SK-N-SH (cell line): ENCODE results near the gene NKAIN1. TPM values are rescaled to one million over a fixed set of nuclear protein-coding genes. Genes with fewer than 3 reads are reported as not detected.

Source experiments
- CTCF ChIA-PET: fragments of 300-600, 350-600 bp; formaldehyde crosslinking; extraction: SDS; loops from one replicate; lab custom pipeline; 2021; lab: Yijun Ruan, JAX
- POLR2A ChIA-PET: fragments of 350-600 bp; sonication (Branson Sonifier 250); formaldehyde crosslinking; extraction: SDS; loops from one replicate; lab custom pipeline; 2020; ENCODE audit warnings: antibody characterized with exemption, inconsistent platforms; lab: Yijun Ruan, JAX
- DNase-seq: peaks from one replicate; pipeline ENCODE4 v3.0.0; 2012
- H2AFZ ChIP-seq: fragments of 200-600 bp; sonication (generic); 2 replicates; pipeline ENCODE4 v1.8.1; 2016; ENCODE audit warnings: antibody characterized with exemption, mild to moderate bottlenecking, low read depth
- H3F3A ChIP-seq: fragments of 200-600 bp; sonication (generic); replicated peaks from 2 replicates; pipeline ENCODE3; 2016; ENCODE audit warnings: antibody characterized with exemption, mild to moderate bottlenecking; ENCODE audit not compliant: insufficient read depth
- H3K27ac ChIP-seq, 2 experiments: fragments of 200-500 bp in 1 of 2; fragments of 200-600 bp in 1 of 2; sonication (Bioruptor generic) in 1 of 2; sonication (generic), shearing (Covaris generic) in 1 of 2; 2 replicates each; pipeline versions ENCODE4 v1.5.1 to v1.6.1; 2014 to 2016; ENCODE audit warnings: low read depth in 2 of 2, inconsistent platforms in 1 of 2, low read length in 1 of 2, mild to moderate bottlenecking in 1 of 2, mixed read lengths in 1 of 2
- H3K27me3 ChIP-seq: fragments of 200-600 bp; sonication (generic), shearing (Covaris generic); 2 replicates; pipeline ENCODE4 v1.6.1; 2016; ENCODE audit warnings: mixed run types; ENCODE audit not compliant: insufficient read depth
- H3K36me3 ChIP-seq, 2 experiments: fragments of 200-500 bp in 1 of 2; fragments of 200-600 bp in 1 of 2; sonication (Bioruptor generic) in 1 of 2; sonication (generic) in 1 of 2; replicated peaks in 1 of 2; 2 replicates each; pipeline versions ENCODE3 to v1.5.1; 2014 to 2016; ENCODE audit warnings: low read length in 1 of 2, mild to moderate bottlenecking in 1 of 2; ENCODE audit not compliant: insufficient read depth in 2 of 2, control insufficient read depth in 1 of 2
- H3K4me1 ChIP-seq, 2 experiments: fragments of 200-500 bp in 1 of 2; fragments of 200-600 bp in 1 of 2; sonication (Bioruptor generic) in 1 of 2; sonication (generic), shearing (Covaris generic) in 1 of 2; 2 replicates each; pipeline versions ENCODE4 v1.5.1 to v1.6.1; 2014 to 2016; ENCODE audit warnings: low read depth in 1 of 2, low read length in 1 of 2, mixed run types in 1 of 2; ENCODE audit not compliant: insufficient read depth in 2 of 2, control insufficient read depth in 1 of 2
- H3K4me2 ChIP-seq: fragments of 200-600 bp; sonication (generic), shearing (Covaris generic); 2 replicates; pipeline ENCODE4 v1.6.1; 2017; ENCODE audit warnings: mixed run types
- H3K4me3 ChIP-seq, 2 experiments: fragments of 200-500 bp in 1 of 2; fragments of 200-600 bp in 1 of 2; sonication (Bioruptor generic) in 1 of 2; sonication (generic), shearing (Covaris generic) in 1 of 2; 2 replicates each; pipeline versions ENCODE4 v1.5.1 to v1.8.1; 2014 to 2016; ENCODE audit warnings: low read depth in 2 of 2, inconsistent platforms in 1 of 2, low read length in 1 of 2, mild to moderate bottlenecking in 1 of 2, mixed read lengths in 1 of 2, moderate library complexity in 1 of 2
- H3K79me2 ChIP-seq: fragments of 200-600 bp; sonication (generic); 2 replicates; pipeline ENCODE4 v1.8.1; 2017; ENCODE audit warnings: mild to moderate bottlenecking; ENCODE audit not compliant: insufficient read depth
- H3K9ac ChIP-seq: fragments of 200-600 bp; sonication (generic); 2 replicates; pipeline ENCODE4 v1.6.1; 2017; ENCODE audit warnings: mixed run types
- H3K9me2 ChIP-seq: fragments of 200-600 bp; sonication (generic); 2 replicates; pipeline ENCODE4 v1.6.1; 2017; ENCODE audit warnings: mixed run types
- H3K9me3 ChIP-seq: fragments of 200-600 bp; sonication (generic); 2 replicates; pipeline ENCODE4 v1.6.1; 2017; ENCODE audit warnings: mixed run types, mild to moderate bottlenecking, moderate library complexity
- H4K20me1 ChIP-seq: fragments of 200-600 bp; sonication (generic); 2 replicates; pipeline ENCODE4 v1.6.1; 2017; ENCODE audit warnings: mild to moderate bottlenecking, mixed run types; ENCODE audit not compliant: insufficient read depth
- CHD2 ChIP-seq: fragments of 150-350 bp; IDR thresholded peaks from 2 replicates; pipeline ENCODE4 v1.6.1; 2018; ENCODE audit warnings: low read length; ENCODE audit not compliant: partially characterized antibody
- ELF1 ChIP-seq: IDR thresholded peaks from 2 replicates; pipeline ENCODE4 v1.4.0; 2012
- FOSL2 ChIP-seq: IDR thresholded peaks from 2 replicates; pipeline ENCODE4 v1.4.0; 2012; ENCODE audit warnings: low read depth, mild to moderate bottlenecking, moderate library complexity, borderline replicate concordance
- FOXM1 ChIP-seq: IDR thresholded peaks from 2 replicates; pipeline ENCODE4 v1.4.0; 2012; ENCODE audit warnings: low read depth, mild to moderate bottlenecking
- GATA2 ChIP-seq: sonication (generic); formaldehyde crosslinking; IDR thresholded peaks from 2 replicates; pipeline ENCODE4 v1.5.0; 2020; ENCODE audit warnings: mild to moderate bottlenecking, missing genetic modification reagents
- JUND ChIP-seq: IDR thresholded peaks from 2 replicates; pipeline ENCODE4 v1.4.0; 2012
- MXI1 ChIP-seq: IDR thresholded peaks from 2 replicates; pipeline ENCODE4 v1.6.1; 2012; ENCODE audit warnings: mild to moderate bottlenecking, low read depth, low read length, improper control_type of control experiment
- NFIC ChIP-seq: IDR thresholded peaks from 2 replicates; pipeline ENCODE4 v1.4.0; 2012; ENCODE audit warnings: borderline replicate concordance
- NRF1 ChIP-seq: IDR thresholded peaks from 2 replicates; pipeline ENCODE4 v1.6.1; 2012; ENCODE audit warnings: low read depth, mild to moderate bottlenecking, low read length
- POLR2AphosphoS5 ChIP-seq: IDR thresholded peaks from 2 replicates; pipeline ENCODE4 v1.6.1; 2012; ENCODE audit warnings: low read depth, low read length
- RXRA ChIP-seq: IDR thresholded peaks from 2 replicates; pipeline ENCODE4 v1.4.0; 2012; ENCODE audit warnings: low read depth, mild to moderate bottlenecking, borderline replicate concordance
- SMC3 ChIP-seq: IDR thresholded peaks from 2 replicates; pipeline ENCODE4 v1.6.1; 2012; ENCODE audit warnings: low read depth, low read length, improper control_type of control experiment
- TAF1 ChIP-seq: IDR thresholded peaks from 2 replicates; pipeline ENCODE4 v1.6.1; 2012; ENCODE audit warnings: low read depth, mild to moderate bottlenecking, low read length, moderate library complexity, borderline replicate concordance
- TEAD4 ChIP-seq: IDR thresholded peaks from 2 replicates; pipeline ENCODE4 v1.4.0; 2012; ENCODE audit warnings: mild to moderate bottlenecking, borderline replicate concordance; ENCODE audit not compliant: insufficient read depth
- USF1 ChIP-seq: IDR thresholded peaks from 2 replicates; pipeline ENCODE4 v1.4.0; 2012; ENCODE audit warnings: low read depth, borderline replicate concordance
- USF2 ChIP-seq: fragments of 150-350 bp; IDR thresholded peaks from 2 replicates; pipeline ENCODE4 v1.6.1; 2017; ENCODE audit warnings: antibody characterized with exemption, low read length, low read depth, borderline replicate concordance
- ZBTB33 ChIP-seq: IDR thresholded peaks from 2 replicates; pipeline ENCODE4 v1.4.0; 2012; ENCODE audit warnings: low read depth, borderline replicate concordance
- WGBS: methylation state at CpG from one replicate; pipeline ENCODE4 v1.1.6; 2017; ENCODE audit warnings: low lambda C conversion rate; 5-methylcytosine and 5-hydroxymethylcytosine counted together
- polyA plus RNA-seq, 3 experiments: library from polyadenylated mRNA; depleted of rRNA; stranded (reverse); fragments of >200 nt; gene quantifications; 2 replicates each; pipeline ENCODE4 v1.2.3, GENCODE V29; 2012
- TF ChIP-seq, protein P1 (sequence below): fragments of 150-350 bp; IDR thresholded peaks from 2 replicates; pipeline ENCODE4 v1.6.1; 2016; ENCODE audit warnings: mild to moderate bottlenecking, low read depth, low read length
- TF ChIP-seq, protein P2 (sequence below): IDR thresholded peaks from 2 replicates; pipeline ENCODE4 v1.4.0; 2012; ENCODE audit warnings: low read depth

The NKAIN1 gene
- polyA plus RNA-seq, 1 of the 3 experiments (the other 2 are of a cell fraction), result 0.54 TPM

DNA sequence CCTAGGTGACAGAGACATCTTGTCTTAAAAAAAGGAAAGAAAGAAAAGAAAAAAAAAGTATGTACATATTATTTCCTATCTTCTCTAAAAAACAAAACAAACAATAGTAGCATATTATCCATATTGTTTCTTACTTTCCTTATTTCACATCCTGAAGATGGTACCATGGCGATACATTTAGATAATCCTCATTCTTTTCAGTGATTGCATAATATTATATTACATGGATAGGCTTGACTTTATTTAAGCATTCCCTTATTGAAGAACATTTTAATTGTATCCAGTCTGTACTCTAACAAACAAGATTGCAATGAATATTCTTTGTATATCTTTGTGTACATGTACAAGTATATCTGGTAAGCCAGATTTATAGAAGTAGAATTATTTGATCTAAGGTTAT is 91.3 kb downstream of the NKAIN1 start:
- TF ChIP-seq JUND, result no peak
- TF ChIP-seq TEAD4, result no peak
- no peak for TF ChIP-seq FOSL2
- no peak for TF ChIP-seq CHD2
- no peak for TF ChIP-seq USF2
- TF ChIP-seq USF1, result no peak
- no peak for TF ChIP-seq NFIC
- no peak for TF ChIP-seq SMC3
- no peak for TF ChIP-seq NRF1
- TF ChIP-seq, all 33 proteins: peak for 0
- ChIA-PET CTCF (interaction anchor here (0.7 kb wide), 1 partner anchor 168 kb away, joined by 3 read pairs; no protein-coding TSS in a partner anchor), POLR2A (no interaction called here)
- DNase-seq, result no peak
- Histone ChIP-seq H3K4me1 (no peaks in the 10 kb centered on the region), H3K4me2 (no peak overlapping the region), H3K9me3 (no peaks in the 10 kb centered on the region), H3K27ac (no peak overlapping the region), H3F3A (peaks cover 14% of the 10 kb centered on the region), H3K79me2 (no peaks in the 10 kb centered on the region), H3K36me3 (no peaks in the 10 kb centered on the region), H3K9ac (no peak overlapping the region), H3K4me3 (no peak overlapping the region), H2AFZ (no peak overlapping the region), H4K20me1 (no peaks in the 10 kb centered on the region), H3K27me3 (no peaks in the 10 kb centered on the region), H3K9me2 (no peaks in the 10 kb centered on the region)
- 100% methylated on average over 1 of the region's 1 CpG for WGBS

GRCh38 chr1:31145648-31146047 is 94.0 kb downstream of the NKAIN1 start:
- POLR2A ChIA-PET, result no interaction called here
- 53% methylated on average over 3 of the region's 3 CpGs for WGBS

More at GRCh38 chr1:31145648-31146047, 94.0 kb downstream of the NKAIN1 start:
- H3K79me2 ChIP-seq, result no peaks in the 10 kb centered on the region
- CTCF ChIA-PET, result interaction anchor here (0.7 to 1.2 kb wide), 3 partner anchors 9 to 122 kb away, joined by 3 to 6 read pairs (median 3); no protein-coding TSS in a partner anchor
- no peaks in the 10 kb centered on the region for H3K27me3 ChIP-seq
- no peaks in the 10 kb centered on the region for H4K20me1 ChIP-seq
- H3K4me2 ChIP-seq, result no peak overlapping the region
- no peak for TF ChIP-seq JUND
- no peak for TF ChIP-seq ELF1
- TF ChIP-seq CHD2, result no peak
- TF ChIP-seq, protein P1, sequence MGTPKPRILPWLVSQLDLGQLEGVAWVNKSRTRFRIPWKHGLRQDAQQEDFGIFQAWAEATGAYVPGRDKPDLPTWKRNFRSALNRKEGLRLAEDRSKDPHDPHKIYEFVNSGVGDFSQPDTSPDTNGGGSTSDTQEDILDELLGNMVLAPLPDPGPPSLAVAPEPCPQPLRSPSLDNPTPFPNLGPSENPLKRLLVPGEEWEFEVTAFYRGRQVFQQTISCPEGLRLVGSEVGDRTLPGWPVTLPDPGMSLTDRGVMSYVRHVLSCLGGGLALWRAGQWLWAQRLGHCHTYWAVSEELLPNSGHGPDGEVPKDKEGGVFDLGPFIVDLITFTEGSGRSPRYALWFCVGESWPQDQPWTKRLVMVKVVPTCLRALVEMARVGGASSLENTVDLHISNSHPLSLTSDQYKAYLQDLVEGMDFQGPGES, result no peak
- TF ChIP-seq, protein P2, sequence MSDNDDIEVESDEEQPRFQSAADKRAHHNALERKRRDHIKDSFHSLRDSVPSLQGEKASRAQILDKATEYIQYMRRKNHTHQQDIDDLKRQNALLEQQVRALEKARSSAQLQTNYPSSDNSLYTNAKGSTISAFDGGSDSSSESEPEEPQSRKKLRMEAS, result no peak
- TF ChIP-seq GATA2 (CRISPR knock-in tag), result no peak
- TF ChIP-seq POLR2AphosphoS5, result no peak
- TF ChIP-seq FOXM1, result no peak
- no peak for TF ChIP-seq USF2
- TF ChIP-seq MXI1, result no peak
- no peak for TF ChIP-seq RXRA
- TF ChIP-seq TAF1, result no peak
- no peak for TF ChIP-seq ZBTB33
- H3K9me2 ChIP-seq, result no peaks in the 10 kb centered on the region
- H3F3A ChIP-seq, result peaks cover 4% of the 10 kb centered on the region
- no peak overlapping the region for H2AFZ ChIP-seq
- H3K36me3 ChIP-seq, result no peaks in the 10 kb centered on the region
- H3K9me3 ChIP-seq, result no peaks in the 10 kb centered on the region
- no peak overlapping the region for H3K9ac ChIP-seq
- H3K4me1 ChIP-seq, result no peaks in the 10 kb centered on the region
- no peak overlapping the region for H3K27ac ChIP-seq
- H3K4me3 ChIP-seq, result no peak overlapping the region
- no peak for DNase-seq
